H1 (cell line): ENCODE data around the gene YPEL5. TPM values are rescaled to one million over a fixed set of nuclear protein-coding genes. Genes with fewer than 3 reads are reported as not detected.

Source experiments
- CTCF ChIA-PET: fragments of 300-600 bp; sonication (Branson Sonifier 250); formaldehyde crosslinking; loops from one replicate; lab custom pipeline; 2021; ENCODE audit not compliant: partially characterized antibody; lab: Charles Lee
- POLR2A ChIA-PET: fragments of 300-600 bp; sonication (Branson Sonifier 250); formaldehyde crosslinking; loops from one replicate; lab custom pipeline; 2021; ENCODE audit warnings: inconsistent platforms; ENCODE audit not compliant: partially characterized antibody; lab: Charles Lee
- DNase-seq, 2 experiments: peaks; one replicate each; pipeline versions ENCODE4 v3.0.0 to v3.0.0-alpha.2; 2010 to 2022; ENCODE audit warnings: low spot score in 2 of 2, low read depth in 1 of 2, mixed read lengths in 1 of 2
- FAIRE-seq: peaks from 2 replicates; lab custom pipeline; 2011; peaks lifted over from hg19 to GRCh38; lab: Jason Lieb, UNC
- H2AFZ ChIP-seq: 2 replicates; pipeline ENCODE4 v1.8.1; 2012; ENCODE audit warnings: low read length, inconsistent platforms
- H2AK5ac ChIP-seq: 2 replicates; pipeline ENCODE4 v1.6.1; 2013; ENCODE audit warnings: low read depth, low read length
- H2BK120ac ChIP-seq: replicated peaks from 2 replicates; pipeline ENCODE3; 2013; ENCODE audit warnings: low read depth, low read length, inconsistent platforms
- H2BK12ac ChIP-seq: 2 replicates; pipeline ENCODE4 v1.6.1; 2013; ENCODE audit warnings: low read depth, low read length
- H2BK15ac ChIP-seq: 2 replicates; pipeline ENCODE4 v1.6.1; 2013; ENCODE audit warnings: low read length
- H2BK20ac ChIP-seq: 2 replicates; pipeline ENCODE4 v1.6.1; 2013; ENCODE audit warnings: low read length
- H2BK5ac ChIP-seq: 2 replicates; pipeline ENCODE4 v1.6.1; 2013; ENCODE audit warnings: low read depth, low read length
- H3K14ac ChIP-seq: 2 replicates; pipeline ENCODE4 v1.6.1; 2013; ENCODE audit warnings: inconsistent platforms; ENCODE audit not compliant: insufficient read length
- H3K18ac ChIP-seq: 2 replicates; pipeline ENCODE4 v1.6.1; 2013; ENCODE audit warnings: low read length; ENCODE audit errors: extremely low read depth
- H3K23ac ChIP-seq: 2 replicates; pipeline ENCODE4 v1.6.1; 2013; ENCODE audit warnings: inconsistent platforms; ENCODE audit not compliant: insufficient read length
- H3K23me2 ChIP-seq: 2 replicates; pipeline ENCODE4 v1.6.1; 2013; ENCODE audit warnings: low read depth, low read length
- H3K27ac ChIP-seq: 2 replicates; pipeline ENCODE4 v1.6.1; 2011; ENCODE audit warnings: low read depth, low read length, inconsistent platforms
- H3K27me3 ChIP-seq, 4 experiments: replicated peaks in 1 of 4; 1 replicate in 1 of 4; 2 replicates in 3 of 4; pipeline versions ENCODE4 v1.6.1 to v1.8.1; 2011 to 2013; ENCODE audit warnings: low read length in 3 of 4, mild to moderate bottlenecking in 3 of 4, inconsistent platforms in 2 of 4, mixed read lengths in 2 of 4, moderate library complexity in 1 of 4; ENCODE audit not compliant: control insufficient read depth in 3 of 4, insufficient read depth in 3 of 4; ENCODE audit errors: extremely low read depth in 1 of 4
- H3K36me3 ChIP-seq, 4 experiments: 2 replicates each; pipeline versions ENCODE4 v1.6.1 to v1.8.1; 2011 to 2013; ENCODE audit warnings: mild to moderate bottlenecking in 4 of 4, low read length in 3 of 4, moderate library complexity in 2 of 4, control low read depth in 1 of 4, inconsistent platforms in 1 of 4; ENCODE audit not compliant: insufficient read depth in 4 of 4, control insufficient read depth in 2 of 4
- H3K4ac ChIP-seq: replicated peaks from 2 replicates; pipeline ENCODE3; 2013; ENCODE audit warnings: low read length, low read depth, mixed read lengths, inconsistent platforms; ENCODE audit not compliant: insufficient read length
- H3K4me1 ChIP-seq, 4 experiments: replicated peaks in 1 of 4; 1 replicate in 1 of 4; 2 replicates in 3 of 4; pipeline versions ENCODE4 v1.6.1 to v1.8.1; 2011 to 2013; ENCODE audit warnings: low read length in 3 of 4, inconsistent platforms in 2 of 4, mixed read lengths in 1 of 4; ENCODE audit not compliant: insufficient read depth in 4 of 4, control insufficient read depth in 3 of 4
- H3K4me2 ChIP-seq, 2 experiments: 2 replicates each; pipeline versions ENCODE4 v1.6.1 to v1.8.1; 2011 to 2013; ENCODE audit warnings: low read depth in 2 of 2, low read length in 2 of 2, control low read depth in 1 of 2, inconsistent platforms in 1 of 2, mild to moderate bottlenecking in 1 of 2; ENCODE audit not compliant: insufficient read depth in 1 of 2
- H3K4me3 ChIP-seq, 4 experiments: fragments of 200-600, 300-600 bp in 1 of 4; sonication (generic), shearing (Covaris generic), sonication (Bioruptor Twin) in 1 of 4; 2 replicates each; pipeline versions ENCODE4 v1.5.1 to v1.8.1; 2011 to 2016; ENCODE audit warnings: low read length in 4 of 4, low read depth in 3 of 4, control low read depth in 2 of 4, inconsistent platforms in 2 of 4, mild to moderate bottlenecking in 2 of 4, mixed read lengths in 1 of 4, moderate library complexity in 1 of 4; ENCODE audit not compliant: insufficient read depth in 2 of 4; ENCODE audit errors: extremely low read depth in 1 of 4
- H3K56ac ChIP-seq: replicated peaks from 2 replicates; pipeline ENCODE3; 2013; ENCODE audit warnings: low read depth, mild to moderate bottlenecking, mixed read lengths, low read length, inconsistent platforms; ENCODE audit not compliant: insufficient read length
- H3K79me1 ChIP-seq: 2 replicates; pipeline ENCODE4 v1.6.1; 2013; ENCODE audit warnings: low read depth, low read length, control low read depth
- H3K79me2 ChIP-seq, 2 experiments: 2 replicates each; pipeline versions ENCODE4 v1.6.1 to v1.8.1; 2012 to 2013; ENCODE audit warnings: low read length in 2 of 2, mild to moderate bottlenecking in 2 of 2, inconsistent platforms in 1 of 2; ENCODE audit not compliant: insufficient read depth in 2 of 2, control insufficient read depth in 1 of 2
- H3K9ac ChIP-seq, 4 experiments: replicated peaks in 1 of 4; 1 replicate in 1 of 4; 2 replicates in 3 of 4; pipeline versions ENCODE4 v1.6.1 to v1.8.1; 2011 to 2013; ENCODE audit warnings: low read depth in 3 of 4, low read length in 3 of 4, control low read depth in 2 of 4, mild to moderate bottlenecking in 2 of 4, moderate library complexity in 2 of 4, inconsistent platforms in 1 of 4; ENCODE audit errors: extremely low read depth in 1 of 4
- H3K9me3 ChIP-seq, 2 experiments: 2 replicates each; pipeline versions ENCODE4 v1.6.1 to v1.8.1; 2012 to 2013; ENCODE audit warnings: mild to moderate bottlenecking in 2 of 2, moderate library complexity in 2 of 2, control low read depth in 1 of 2, inconsistent platforms in 1 of 2, low read depth in 1 of 2, low read length in 1 of 2, mixed read lengths in 1 of 2; ENCODE audit not compliant: insufficient read depth in 2 of 2
- H4K20me1 ChIP-seq, 2 experiments: replicated peaks in 1 of 2; 2 replicates each; pipeline versions ENCODE3 to v1.8.1; 2011 to 2013; ENCODE audit warnings: inconsistent platforms in 2 of 2, low read length in 2 of 2, mild to moderate bottlenecking in 1 of 2; ENCODE audit not compliant: insufficient read depth in 2 of 2, control insufficient read depth in 1 of 2
- H4K5ac ChIP-seq: 2 replicates; pipeline ENCODE4 v1.6.1; 2013; ENCODE audit warnings: low read length, low read depth, mixed read lengths, inconsistent platforms; ENCODE audit not compliant: insufficient read length
- H4K8ac ChIP-seq: 2 replicates; pipeline ENCODE4 v1.8.0; 2013; ENCODE audit warnings: mild to moderate bottlenecking, moderate library complexity, low read length, inconsistent platforms; ENCODE audit not compliant: insufficient read depth; ENCODE audit errors: extremely low read depth
- H4K91ac ChIP-seq: replicated peaks from 2 replicates; pipeline ENCODE3; 2013; ENCODE audit warnings: low read length, mixed read lengths, inconsistent platforms; ENCODE audit not compliant: insufficient read length
- BACH1 ChIP-seq: IDR thresholded peaks from 2 replicates; pipeline ENCODE4 v1.6.1; 2012; ENCODE audit warnings: low read length, improper control_type of control experiment
- BRCA1 ChIP-seq: IDR thresholded peaks from 2 replicates; pipeline ENCODE4 v1.6.1; 2012; ENCODE audit warnings: low read depth, low read length, improper control_type of control experiment
- CTBP2 ChIP-seq: IDR thresholded peaks from 2 replicates; pipeline ENCODE4 v1.7.0; 2011; ENCODE audit warnings: borderline replicate concordance, mild to moderate bottlenecking, moderate library complexity, mixed read lengths, low read length; ENCODE audit not compliant: insufficient read depth, insufficient read length
- EGR1 ChIP-seq: IDR thresholded peaks from 2 replicates; pipeline ENCODE4 v1.6.1; 2011; ENCODE audit warnings: low read depth, low read length, borderline replicate concordance
- EZH2 ChIP-seq: fragments of 200-600 bp; sonication (generic); IDR thresholded peaks from 2 replicates; pipeline ENCODE4 v1.7.1; 2012; ENCODE audit warnings: low read depth, mild to moderate bottlenecking, moderate library complexity, low read length, inconsistent platforms; ENCODE audit not compliant: severe bottlenecking
- HDAC2 ChIP-seq, 2 experiments: fragments of 300-600 bp in 1 of 2; sonication (generic) in 1 of 2; IDR thresholded peaks; 2 replicates each; pipeline ENCODE4 v1.6.1; 2011 to 2012; ENCODE audit warnings: low read depth in 2 of 2, low read length in 2 of 2, mild to moderate bottlenecking in 2 of 2, moderate library complexity in 2 of 2, borderline replicate concordance in 1 of 2, inconsistent platforms in 1 of 2
- JUN ChIP-seq: IDR thresholded peaks from 2 replicates; pipeline ENCODE4 v1.6.1; 2011; ENCODE audit warnings: low read depth, mild to moderate bottlenecking, improper control_type of control experiment, low read length
- KDM1A ChIP-seq: fragments of 200-600, 300-600 bp; sonication (generic); IDR thresholded peaks from 2 replicates; pipeline ENCODE4 v1.7.1; 2016; ENCODE audit warnings: mild to moderate bottlenecking, low read length, borderline replicate concordance
- POLR2AphosphoS5 ChIP-seq: IDR thresholded peaks from 2 replicates; pipeline ENCODE4 v1.6.1; 2011; ENCODE audit warnings: low read depth, low read length
- POU5F1 ChIP-seq: IDR thresholded peaks from 2 replicates; pipeline ENCODE4 v1.6.1; 2011; ENCODE audit warnings: low read depth, mild to moderate bottlenecking, low read length, moderate library complexity
- SP1 ChIP-seq: IDR thresholded peaks from 2 replicates; pipeline ENCODE4 v1.6.1; 2011; ENCODE audit warnings: low read depth, low read length
- ZNF274 ChIP-seq: IDR thresholded peaks from 2 replicates; pipeline ENCODE4 v1.7.0; 2012; ENCODE audit warnings: low read length, borderline replicate concordance; ENCODE audit errors: extremely low read depth
- WGBS, 2 experiments: shearing (Covaris generic) in 1 of 2; methylation state at CpG; one replicate each; pipeline versions ENCODE4 v1.1.6 to v1.1.7; 2013 to 2015; ENCODE audit warnings: low lambda C conversion rate in 2 of 2, mixed read lengths in 2 of 2, inconsistent platforms in 1 of 2, low coverage in 1 of 2, missing lambda C conversion rate in 1 of 2; ENCODE audit not compliant: insufficient replicate concordance in 2 of 2, insufficient coverage in 1 of 2, insufficient read length in 1 of 2; ENCODE audit errors: extremely low coverage in 1 of 2, missing lambda C conversion rate in 1 of 2; 5-methylcytosine and 5-hydroxymethylcytosine counted together
- polyA plus RNA-seq, 7 experiments: library from polyadenylated mRNA; depleted of rRNA in 3 of 7; stranded (reverse) in 5 of 7; unstranded in 2 of 7; fragments of >200 nt in 5 of 7; fragments of 200-250 nt in 2 of 7; gene quantifications; 1 replicate in 5 of 7; 2 replicates in 1 of 7; 4 replicates in 1 of 7; pipeline versions ENCODE4 v1.2.1 to v1.2.3, GENCODE V29; 2011 to 2013; ENCODE audit warnings: missing spikeins in 2 of 7, mixed read lengths in 2 of 7
- total RNA-seq: library from RNA; stranded (reverse); fragmentation: NEBNext Ultra II Directional; extraction: Animal tissue kit (Norgen Biotek cat#: 25700); gene quantifications from 2 replicates; pipeline ENCODE4 v1.2.1, GENCODE V29; 2021

The YPEL5 gene
- total and polyA plus RNA-seq, 2 of the 8 experiments (the other 6 are each of a cell fraction or from before 2014, with no cell fraction given) = 18.5 to 28.0 TPM

DNA sequence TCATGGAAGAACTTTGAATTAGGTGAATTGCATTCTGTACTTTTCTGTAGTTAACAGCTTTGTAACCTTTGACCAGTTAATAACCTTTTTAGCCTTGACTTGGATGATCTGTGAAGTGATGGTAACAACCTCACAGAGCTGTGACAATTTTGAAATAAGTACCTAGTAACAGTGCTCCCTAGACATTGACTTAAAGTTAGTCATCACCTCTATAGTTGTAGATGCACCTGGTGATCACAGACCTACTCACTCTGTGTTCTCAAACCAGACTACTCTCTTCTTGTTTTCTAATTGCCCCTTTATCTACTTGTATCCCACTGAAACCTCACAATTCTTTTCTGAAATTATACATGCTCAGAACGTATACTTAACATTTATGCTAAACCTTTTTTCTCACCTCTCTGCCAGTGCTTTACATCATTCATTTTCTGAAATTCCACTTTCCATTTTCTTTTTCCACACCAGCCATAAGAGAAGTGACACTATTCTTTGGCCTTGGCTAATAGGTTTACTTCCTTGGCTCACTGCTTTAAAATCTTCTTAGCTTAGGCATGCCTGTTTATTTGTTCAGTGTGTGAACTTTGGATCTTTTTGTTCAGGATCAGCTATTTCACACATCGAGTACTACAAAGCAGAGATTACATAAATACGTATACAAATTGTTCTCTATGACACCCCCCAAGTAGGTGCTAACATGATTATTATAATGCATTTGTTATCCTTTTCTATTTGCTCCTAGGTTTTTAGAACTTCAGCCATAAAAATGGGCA is 9.3 kb downstream of the YPEL5 start:
- peaks cover 0 to 11% of the 10 kb centered on the region in 2 experiments; a peak in 2 of 4 replicates for H3K79me2 ChIP-seq
- no peak for DNase-seq
- peaks cover 0 to 41% (median 9%) of the 10 kb centered on the region in 4 experiments; a peak in 6 of 8 replicates for H3K36me3 ChIP-seq
- no peak overlapping the region for H4K91ac ChIP-seq
- no peak overlapping the region for H2BK20ac ChIP-seq
- H3K4me3 ChIP-seq = no peak overlapping the region
- H4K20me1 ChIP-seq = no peaks in the 10 kb centered on the region
- H3K14ac ChIP-seq = no peak overlapping the region
- no peaks in the 10 kb centered on the region for H3K23me2 ChIP-seq
- no peak overlapping the region for H2BK15ac ChIP-seq
- no peak overlapping the region for H3K18ac ChIP-seq
- no peak overlapping the region for H3K9ac ChIP-seq
- CTCF ChIA-PET = interaction anchor here (1.0 to 2.5 kb wide), 4 partner anchors 8 to 555 kb away, joined by 3 to 17 read pairs (median 6); no protein-coding TSS in a partner anchor
- no peak for FAIRE-seq
- H2BK5ac ChIP-seq = no peak overlapping the region
- no peaks in the 10 kb centered on the region for H3K9me3 ChIP-seq
- no peak overlapping the region for H4K8ac ChIP-seq
- no peak overlapping the region for H3K4me2 ChIP-seq
- H2BK120ac ChIP-seq = no peak overlapping the region
- TF ChIP-seq BRCA1 (no peak), CTBP2 (no peak), JUN (no peak), EGR1 (no peak), KDM1A (no peak), POLR2AphosphoS5 (no peak), ZNF274 (no peak), BACH1 (no peak), SP1 (no peak), POU5F1 (no peak), HDAC2 (IDR thresholded peaks at IDR 0.05; ENCODE audit: borderline replicate concordance in 1 of 2, low read depth in 2 of 2, low read length in 2 of 2) (no peak), EZH2 (no peak)
- WGBS, 2 experiments = 84% methylated on average over 3 of the region's 3 CpGs; no CpG with 5 or more reads in 1 of the 2 experiments
- peaks cover 0 to 4% (median 0%) of the 10 kb centered on the region in 4 experiments; a peak in 2 of 7 replicates for H3K4me1 ChIP-seq
- H2AK5ac ChIP-seq = no peak overlapping the region
- H2BK12ac ChIP-seq = no peak overlapping the region
- H3K4ac ChIP-seq = no peak overlapping the region
- H3K27me3 ChIP-seq = no peaks in the 10 kb centered on the region
- H3K23ac ChIP-seq = no peak overlapping the region
- POLR2A ChIA-PET = interaction anchor here (1.3 kb wide), 1 partner anchor 8 kb away, joined by 4 read pairs; no protein-coding TSS in a partner anchor
- no peak overlapping the region for H3K56ac ChIP-seq
- H2AFZ ChIP-seq = no peak overlapping the region
- no peak overlapping the region for H3K27ac ChIP-seq
- no peak overlapping the region for H4K5ac ChIP-seq
- no peaks in the 10 kb centered on the region for H3K79me1 ChIP-seq
